GM21381 (cell line): Measurements from ENCODE around the gene PLD1.
"Not testable (repeated sequence)": the region's sequence is repeated elsewhere in the genome, so short reads cannot be mapped to it uniquely, and the experiment has no call there.

Experiments used
- ATAC-seq: cut with Tn5 transposase; IDR thresholded peaks from one replicate; pipeline ENCODE4 v1.9.1; 2021; ENCODE audit warnings: mild to moderate bottlenecking, moderate library complexity; ENCODE audit not compliant: unreplicated experiment

PLD1 gene

DNA sequence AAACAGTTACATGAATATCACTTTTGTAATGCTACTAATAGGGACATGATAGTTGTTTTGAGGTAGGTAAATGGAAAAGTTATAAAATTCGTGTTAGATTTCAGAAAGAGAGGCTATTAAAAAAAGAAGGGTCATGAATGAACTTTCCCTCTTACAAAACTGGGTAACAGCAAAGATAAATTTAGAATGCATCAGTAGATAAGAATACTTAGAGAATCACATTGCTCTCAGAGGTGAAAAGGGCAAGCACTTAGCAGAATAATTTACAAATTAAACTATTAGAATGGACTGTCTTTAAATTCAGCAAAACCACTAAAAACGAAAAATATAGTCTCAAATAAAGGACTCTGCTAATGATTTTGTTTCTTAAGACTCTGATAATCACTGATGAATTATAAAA, 167.2 kb downstream of the PLD1 start:
- no peak for ATAC-seq

DNA sequence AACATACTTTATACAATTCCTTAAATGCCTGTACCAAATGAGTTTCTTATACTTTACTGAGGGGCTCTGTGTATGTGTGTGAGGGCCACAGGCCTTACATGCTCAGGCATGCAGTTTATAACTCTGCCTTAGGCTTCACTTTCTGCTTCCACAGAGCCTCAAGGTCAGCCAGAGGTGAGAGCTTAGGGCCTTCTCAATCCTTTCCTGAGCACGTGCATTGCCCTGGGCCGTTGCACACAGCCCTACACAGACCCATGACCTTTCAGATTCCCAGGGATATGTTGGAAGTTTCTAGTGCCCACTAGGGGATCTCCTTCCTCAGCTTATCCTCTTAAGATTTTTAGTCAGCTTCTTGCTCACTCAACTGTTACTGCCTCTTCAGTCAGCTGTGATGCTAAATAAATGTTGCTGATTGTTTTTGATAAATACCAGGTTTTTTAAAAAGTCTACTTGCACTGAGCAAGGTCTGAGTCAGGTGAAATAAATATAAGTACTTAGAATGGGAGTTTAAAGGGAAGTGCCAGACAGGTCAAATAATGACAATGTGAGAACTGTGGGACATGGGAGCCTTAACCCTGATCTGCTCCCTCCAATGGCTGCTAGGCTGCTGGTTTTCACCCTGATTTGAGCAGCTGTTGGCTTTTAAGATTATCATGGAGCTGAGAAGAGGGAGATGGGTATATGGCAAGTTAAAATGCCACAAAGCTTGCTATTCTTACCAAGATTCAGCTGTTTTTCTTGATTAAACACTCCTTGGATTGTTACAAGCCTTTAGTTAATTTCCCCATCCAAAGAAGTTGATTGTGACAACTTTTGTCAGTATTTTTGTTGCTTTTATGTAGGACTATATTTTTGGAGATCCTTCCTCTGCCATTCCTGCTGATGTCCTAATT, 169.5 kb downstream of the PLD1 start:
- ATAC-seq: no peak

DNA sequence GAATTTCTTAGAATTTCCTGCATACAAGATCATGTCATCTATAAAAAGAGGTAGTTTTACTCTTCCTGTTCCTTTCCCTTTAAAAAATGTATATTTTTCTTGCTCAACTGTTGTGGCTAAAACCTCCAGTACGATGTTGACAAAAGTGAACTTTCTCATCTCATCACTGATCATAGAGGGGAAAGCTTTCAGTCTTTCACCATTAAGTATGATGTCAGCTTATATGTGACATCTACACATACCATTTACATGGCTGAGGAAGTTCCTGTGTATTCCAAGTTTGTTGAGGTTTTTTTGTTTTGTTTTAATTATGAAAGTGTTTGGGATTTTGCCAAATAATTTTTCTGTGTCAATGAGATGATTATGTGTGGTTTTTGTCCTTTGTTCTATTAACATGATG, 173.6 kb downstream of the PLD1 start:
- no peak for ATAC-seq

DNA sequence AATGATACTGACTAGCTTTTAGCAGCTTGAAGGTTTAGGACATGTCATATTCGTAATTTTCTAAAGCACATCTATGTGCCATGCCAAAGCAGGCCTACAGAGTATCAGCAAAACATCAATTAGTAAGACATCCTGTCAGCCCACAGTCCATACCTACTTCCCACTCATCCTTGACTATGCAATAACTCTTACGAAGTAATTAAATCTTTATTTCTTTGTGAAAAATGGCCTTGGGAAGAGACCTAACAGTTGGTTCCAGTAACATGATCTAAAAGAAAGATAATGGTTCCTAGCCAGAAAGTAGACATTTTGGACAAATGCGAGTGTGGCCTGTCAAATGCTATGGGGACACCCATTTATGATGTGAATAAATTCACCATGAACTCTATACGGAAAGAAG, 177.5 kb downstream of the PLD1 start:
- ATAC-seq: no peak

DNA sequence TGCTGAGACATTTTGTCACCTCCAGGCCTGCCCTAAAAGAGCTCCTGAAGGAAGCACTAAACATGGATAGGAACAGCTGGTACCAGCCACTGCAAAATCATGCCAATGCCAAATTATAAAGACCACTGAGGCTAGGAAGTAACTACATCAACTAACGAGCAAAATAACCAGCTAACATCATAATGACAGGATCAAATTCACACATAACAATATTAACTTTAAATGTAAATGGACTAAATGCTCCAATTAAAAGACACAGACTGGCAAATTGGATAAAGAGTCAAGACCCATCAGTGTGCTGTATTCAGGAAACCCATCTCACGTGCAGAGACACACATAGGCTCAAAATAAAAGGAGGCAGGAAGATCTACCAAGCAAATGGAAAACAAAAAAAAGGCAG, 183.5 kb downstream of the PLD1 start:
- ATAC-seq: not testable (repeated sequence)

DNA sequence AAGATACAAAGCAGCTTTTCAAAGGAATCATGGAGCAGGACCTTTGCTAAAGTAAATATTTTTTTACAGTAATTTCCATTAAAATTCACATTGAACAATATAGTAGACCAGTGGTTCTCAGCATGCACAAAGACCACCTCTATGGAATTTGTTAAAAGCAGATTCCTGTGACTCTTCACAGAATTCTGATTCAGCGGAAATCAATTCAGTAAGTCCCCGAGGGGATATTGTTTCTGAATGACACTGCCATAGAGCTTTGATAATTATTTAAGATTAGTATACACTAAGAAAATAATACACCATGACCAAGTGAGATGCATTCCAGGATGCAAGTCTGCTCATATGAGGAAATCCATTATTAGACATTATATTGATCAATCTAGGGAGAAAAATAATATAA, 188.2 kb downstream of the PLD1 start:
- no peak for ATAC-seq

DNA sequence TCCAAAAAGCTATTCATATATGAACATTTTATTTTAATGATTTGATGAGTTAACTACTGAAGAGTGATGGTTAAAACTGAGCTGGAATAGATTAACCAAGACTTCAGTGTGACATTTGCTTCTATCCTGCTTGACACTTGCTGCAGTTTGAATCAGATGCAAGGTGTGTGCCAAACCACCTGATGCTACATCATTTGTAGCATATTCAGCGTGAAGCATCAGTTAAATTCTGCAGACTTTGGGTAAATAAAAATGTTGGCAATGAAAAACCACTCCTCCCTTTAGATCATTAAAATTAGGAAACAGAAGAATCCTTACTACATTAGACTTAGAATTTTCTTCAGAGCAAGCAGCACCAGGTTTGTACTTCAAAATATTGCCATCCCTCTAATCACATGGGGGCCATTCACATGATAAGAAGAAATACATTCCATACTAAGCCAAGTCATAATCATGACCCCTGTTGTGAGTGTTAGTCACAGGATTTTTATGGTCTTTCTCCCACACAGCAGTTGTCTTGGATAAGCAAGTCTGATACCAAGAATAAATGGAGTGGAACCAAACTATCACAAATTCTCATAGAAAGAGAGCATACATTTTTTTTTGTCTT, 189.4 kb downstream of the PLD1 start:
- ATAC-seq: no peak

DNA sequence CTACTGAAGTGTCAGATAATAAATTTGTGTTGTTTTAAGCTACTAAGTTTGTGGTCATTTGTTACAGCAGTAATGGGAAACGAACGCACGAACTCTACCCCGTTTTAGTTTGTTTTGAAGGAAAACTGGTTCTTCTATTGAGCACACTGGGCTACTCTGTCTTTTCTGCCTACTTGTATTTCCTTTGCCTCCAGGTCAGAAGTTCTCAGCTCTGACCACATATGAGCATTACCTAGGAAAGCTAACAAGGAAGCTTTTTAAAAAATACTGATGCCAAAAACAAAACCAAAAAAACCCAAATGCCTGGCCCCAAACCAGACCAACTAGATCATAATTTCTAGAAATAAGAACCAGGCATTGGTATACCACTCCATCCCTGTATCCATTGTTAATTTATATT, 193.5 kb downstream of the PLD1 start:
- ATAC-seq: no peak

DNA sequence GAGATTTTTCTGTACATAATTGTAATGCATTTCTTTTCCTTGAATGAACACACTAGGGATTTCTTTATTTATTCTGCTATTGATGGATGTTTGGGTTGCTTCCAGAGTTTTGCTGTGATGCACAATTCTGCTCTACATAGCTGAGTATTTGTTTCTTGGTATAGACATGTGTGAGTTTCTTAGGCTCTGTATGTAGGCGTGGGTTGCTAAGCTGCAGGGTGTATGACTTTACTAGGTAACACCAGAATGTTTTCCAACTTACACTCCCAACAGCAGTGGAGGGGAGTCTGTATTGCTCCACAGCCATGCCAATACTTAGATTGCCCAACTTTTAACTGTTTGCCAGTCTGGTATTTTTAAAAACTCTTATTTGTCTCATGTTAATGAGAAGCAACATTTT, 194.6 kb downstream of the PLD1 start:
- ATAC-seq: no peak

DNA sequence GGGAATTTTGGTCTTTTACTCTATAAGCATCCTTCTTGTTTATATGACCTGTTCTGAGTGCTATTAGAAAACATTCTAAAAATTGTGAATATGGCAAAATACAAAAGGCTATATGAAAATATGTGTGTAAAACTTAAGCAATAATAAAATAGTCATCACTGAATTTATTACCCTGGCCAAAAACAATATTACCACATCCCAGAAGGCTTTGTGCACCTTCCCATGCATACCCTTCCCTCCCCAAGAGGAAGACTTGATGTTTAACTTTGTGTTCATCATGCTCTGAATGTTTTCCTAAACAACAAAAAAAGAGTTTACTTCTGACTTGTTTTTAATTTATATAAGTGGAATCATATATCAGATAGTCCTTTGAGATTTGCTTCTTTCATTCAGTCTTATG, 195.0 kb downstream of the PLD1 start:
- ATAC-seq: no peak

DNA sequence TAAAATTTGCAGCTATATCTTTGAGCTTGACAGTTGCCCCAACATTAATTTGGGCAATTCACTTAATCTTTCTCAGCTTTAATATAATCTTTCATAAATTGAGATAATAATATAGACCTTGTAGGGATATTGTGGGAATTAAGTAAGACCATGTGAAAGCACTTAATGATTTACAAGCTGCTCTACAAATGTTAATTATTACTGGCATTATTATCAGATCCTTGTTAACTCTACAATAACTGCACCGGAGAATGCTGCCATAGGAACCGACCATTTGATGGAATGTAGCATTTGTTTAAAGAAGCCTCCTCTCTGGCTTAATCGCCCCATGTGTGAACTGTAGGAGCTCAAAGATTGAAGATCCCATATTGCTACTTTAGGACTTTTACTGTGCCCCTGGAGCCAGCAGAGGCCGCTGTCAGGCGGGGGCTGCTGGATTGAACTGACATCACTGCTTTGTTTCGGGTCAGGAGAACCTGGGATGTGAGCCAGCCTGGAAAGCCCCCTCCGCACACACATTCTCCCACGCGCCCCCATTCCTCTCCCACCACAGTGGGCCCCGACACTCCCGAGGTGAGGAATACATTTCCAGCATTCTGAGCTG, 195.9 kb downstream of the PLD1 start:
- ATAC-seq: no peak

DNA sequence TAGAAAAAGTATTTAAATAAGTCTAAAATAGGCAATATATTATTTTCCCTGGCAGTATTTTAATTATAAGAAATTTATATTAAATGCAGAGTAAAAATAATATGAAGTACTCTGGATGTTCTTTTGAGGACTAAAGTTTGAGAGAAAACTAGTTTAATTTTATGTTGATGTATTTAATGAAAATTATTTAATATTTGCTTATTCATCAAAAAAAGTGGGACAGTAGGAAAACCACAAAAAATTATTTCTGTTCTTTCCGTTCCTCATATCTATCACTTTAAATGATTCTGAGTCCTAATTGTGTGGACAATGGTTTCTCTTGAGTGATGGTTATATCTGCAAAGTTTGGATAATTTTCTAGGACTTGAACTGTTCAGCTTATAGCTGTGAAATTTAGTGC, 202.8 kb downstream of the PLD1 start:
- ATAC-seq: no peak

DNA sequence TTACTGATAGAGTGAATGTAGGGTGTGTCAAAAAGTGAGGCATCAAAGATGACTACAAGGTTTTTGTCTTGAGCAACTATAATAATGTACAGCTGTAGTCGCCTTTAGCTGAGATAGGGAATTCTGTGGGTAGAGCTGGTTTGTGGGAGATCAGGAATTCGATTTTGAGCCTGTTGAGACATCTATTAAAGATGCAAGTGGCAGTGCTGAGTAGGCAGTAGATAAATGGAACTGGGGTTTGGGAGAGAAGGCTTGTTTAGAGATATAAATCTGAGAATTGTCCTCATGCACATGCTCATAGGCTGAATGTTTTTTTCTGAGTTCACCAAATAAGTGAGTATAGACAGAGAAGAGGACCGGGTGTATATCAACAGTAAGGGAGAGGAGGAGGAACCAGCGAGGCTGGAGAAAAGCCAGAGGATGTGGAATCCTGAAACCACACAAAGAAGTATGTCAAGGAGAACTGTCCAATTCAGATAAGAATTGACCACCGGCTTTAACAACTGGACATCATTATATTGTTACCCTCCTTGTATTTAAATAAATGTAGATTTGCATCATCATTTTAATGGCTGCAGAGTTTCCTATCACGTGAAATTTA, 204.0 kb downstream of the PLD1 start:
- ATAC-seq: no peak

DNA sequence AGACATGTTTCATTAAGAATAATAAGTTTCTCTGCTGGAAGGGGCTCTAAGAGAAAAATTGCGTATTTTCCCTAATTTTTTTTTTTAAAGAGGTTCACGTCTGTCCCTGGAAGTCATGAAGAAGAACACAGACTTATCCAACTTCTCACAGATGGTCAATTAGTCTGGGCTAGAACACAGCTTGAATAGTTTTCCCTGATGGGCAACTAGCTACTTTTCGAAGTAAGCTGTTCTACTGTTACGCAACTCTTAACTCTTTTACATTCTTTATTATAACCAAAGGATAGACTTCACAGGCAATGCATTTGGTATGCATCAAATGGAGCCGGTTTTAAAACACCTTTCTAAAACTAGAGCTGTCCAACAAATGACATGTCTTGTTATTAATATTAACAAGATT, 205.9 kb downstream of the PLD1 start:
- ATAC-seq: no peak

DNA sequence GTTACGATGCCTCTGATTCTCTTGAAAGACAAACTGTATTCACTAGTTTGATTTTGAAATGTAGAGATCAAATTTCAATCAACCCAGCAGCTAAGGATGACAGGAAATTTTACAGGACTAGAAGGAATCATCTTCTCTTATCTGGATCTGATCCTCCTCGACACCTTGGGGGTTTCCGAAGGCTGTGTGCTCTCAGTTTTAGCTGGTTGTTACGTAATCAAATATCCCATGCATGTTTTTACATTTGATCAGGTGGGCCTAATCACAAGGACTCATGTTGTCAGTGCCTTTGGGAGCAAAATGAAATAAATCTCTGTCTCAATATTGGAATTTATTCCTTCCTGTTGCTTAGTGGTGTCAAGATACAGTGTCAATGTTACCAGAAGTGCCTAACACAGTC, 208.2 kb downstream of the PLD1 start:
- no peak for ATAC-seq

DNA sequence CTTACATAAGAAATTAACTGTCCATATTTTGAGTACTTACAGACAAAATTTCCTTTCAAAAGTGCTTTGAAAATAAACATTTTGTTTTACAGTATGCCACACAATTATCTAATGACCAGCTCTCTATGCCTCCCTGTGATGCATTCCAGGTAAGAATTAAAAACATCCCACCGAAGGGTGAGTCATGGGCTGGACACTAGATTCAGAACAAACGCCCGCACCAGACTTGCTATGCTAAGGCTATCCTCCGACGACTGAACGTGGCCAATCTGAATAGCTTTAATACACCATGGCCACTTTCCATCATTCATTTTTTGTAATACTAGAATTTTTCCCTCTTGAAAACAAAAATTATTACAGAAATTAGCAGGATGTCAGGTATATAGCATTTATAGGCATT, 210.3 kb downstream of the PLD1 start:
- no peak for ATAC-seq

DNA sequence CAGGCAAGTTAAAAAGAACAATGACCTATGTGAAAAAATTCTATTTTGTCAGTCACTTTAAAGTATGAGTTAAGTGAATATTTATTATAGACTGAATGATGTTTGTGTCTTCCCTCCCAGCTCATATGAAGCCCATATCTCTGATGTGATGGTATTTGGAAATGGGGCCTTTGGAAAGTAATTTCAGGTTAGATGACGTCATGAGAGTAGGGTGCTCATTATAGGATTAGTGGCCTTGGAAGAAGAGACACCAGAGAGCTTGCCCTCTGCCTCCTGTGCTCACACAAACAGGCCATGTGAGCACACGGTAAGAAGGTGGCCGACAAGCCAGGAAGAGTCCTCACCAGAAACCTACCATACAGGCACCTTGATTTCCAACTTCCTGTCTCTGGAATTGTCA, 211.3 kb downstream of the PLD1 start:
- ATAC-seq: no peak

DNA sequence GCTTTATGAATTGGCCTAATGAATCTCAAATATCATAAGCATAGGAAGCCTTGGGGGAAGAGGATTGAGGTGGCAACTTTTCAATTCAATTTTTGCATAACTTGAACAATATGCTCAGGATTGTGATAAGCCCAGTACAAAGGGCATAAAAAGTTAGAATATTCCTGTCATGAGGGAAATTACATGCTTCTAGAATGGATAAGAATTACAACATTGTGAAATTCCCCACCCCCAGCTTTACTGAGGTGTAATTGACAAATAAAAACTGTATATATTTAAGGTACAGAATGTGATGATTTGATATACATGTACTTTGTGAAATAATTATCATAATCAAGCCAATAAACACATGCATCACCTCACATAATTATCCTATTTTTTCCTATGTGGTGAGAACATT, 217.5 kb downstream of the PLD1 start:
- no peak for ATAC-seq

DNA sequence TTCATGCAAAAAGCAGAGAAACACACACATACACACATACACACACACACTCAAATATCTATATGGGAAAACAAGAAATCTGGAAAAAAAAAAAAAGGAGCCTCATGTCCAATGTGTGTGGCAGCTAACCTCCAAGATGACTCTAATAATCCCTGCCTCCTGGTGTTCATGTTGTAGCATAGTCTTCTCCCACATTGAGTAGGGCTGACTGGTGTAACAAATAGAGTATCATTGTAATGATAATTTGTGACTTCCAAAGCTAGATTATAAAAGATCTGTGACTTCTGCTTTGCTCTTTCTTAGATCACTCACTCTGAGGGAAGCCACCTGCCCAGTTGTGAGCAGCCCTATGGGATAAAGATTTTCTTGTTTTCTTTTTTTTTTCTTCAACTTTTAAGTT, 219.2 kb downstream of the PLD1 start:
- ATAC-seq: no peak

DNA sequence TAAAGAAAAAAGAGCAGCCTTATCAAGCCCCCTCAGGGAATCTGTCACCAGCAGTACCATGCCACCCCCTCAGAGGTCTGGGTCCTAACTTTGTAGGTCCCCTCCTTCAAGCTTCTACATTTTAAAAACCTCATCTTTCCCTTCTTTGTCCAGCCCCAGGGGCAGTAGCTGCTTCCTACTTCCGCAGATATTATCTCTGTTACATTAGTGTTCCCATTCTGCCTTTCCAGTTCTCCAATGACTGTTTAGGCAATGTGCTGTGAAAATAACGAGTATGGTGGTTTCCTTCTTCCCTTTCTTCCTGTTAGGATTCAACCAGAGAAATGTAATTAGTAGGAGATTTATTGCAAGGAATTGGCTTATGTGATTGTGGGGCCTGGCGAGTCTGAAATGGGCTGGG, 224.0 kb downstream of the PLD1 start:
- ATAC-seq: no peak

DNA sequence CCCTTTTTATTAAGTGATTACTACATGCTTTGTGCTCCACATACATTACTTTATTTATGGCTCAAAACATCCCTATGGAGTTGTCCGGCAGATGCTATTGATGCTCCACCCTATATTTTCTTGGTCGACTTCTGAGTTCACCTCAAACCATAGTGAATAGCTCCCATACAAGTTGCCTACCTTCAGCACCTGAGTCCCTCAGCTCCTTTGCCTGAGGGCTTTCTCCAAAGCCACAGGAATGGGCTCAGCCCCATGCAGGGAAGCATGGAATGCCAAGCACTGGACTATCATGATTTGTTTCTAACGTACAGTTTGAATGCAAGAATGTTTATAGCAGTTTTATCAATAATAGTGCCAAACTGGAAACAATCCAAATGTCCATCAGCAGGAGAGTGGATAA, 225.2 kb downstream of the PLD1 start:
- ATAC-seq: no peak

DNA sequence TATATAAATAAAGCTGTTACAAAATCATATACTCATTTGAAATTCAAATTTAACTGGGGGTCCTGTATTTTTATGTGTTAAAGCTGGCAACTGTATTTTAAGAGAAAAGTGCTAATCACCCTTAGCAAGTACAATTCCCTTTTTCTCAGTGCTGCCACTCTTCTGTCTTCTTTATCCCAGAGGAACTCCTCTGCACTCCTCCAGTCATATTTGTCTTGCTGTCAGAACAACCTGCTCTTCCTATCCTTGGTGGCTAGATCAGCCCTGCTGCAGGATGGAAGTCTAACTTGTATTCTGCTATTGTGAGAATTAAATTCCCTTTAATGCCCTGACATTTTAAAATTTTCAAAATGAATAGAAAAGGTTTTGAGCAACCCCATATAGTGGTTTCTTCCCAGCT, 226.2 kb downstream of the PLD1 start:
- ATAC-seq: no peak
